Suprapubic skin (tissue), 4 donors: Measurements from ENCODE around the gene UGCG.

Source experiments
- POLR2A ChIP-seq, 2 donors: fragments of 450-650 bp; IDR thresholded peaks; one replicate each; pipeline ENCODE4 v1.6.1; 2017; ENCODE audit warnings: antibody characterized with exemption in 2 of 2, mild to moderate bottlenecking in 2 of 2, moderate library complexity in 2 of 2
- POLR2AphosphoS5 ChIP-seq, 3 donors: sonication (generic); formaldehyde crosslinking; IDR thresholded peaks; one replicate each; pipeline ENCODE4 v1.6.1; 2017; ENCODE audit warnings: antibody characterized with exemption in 3 of 3
- TF ChIP-seq, protein P1 (sequence below), 2 donors: fragments of 200-600 bp in 1 of 2; fragments of 450-650 bp in 1 of 2; sonication (generic) in 1 of 2; IDR thresholded peaks; one replicate each; pipeline ENCODE4 v1.5.1; 2016 to 2019; ENCODE audit warnings: antibody characterized with exemption in 2 of 2, mild to moderate bottlenecking in 1 of 2, moderate library complexity in 1 of 2

- TF ChIP-seq POLR2A (IDR thresholded peaks at IDR 0.05) (no peak), POLR2AphosphoS5 (IDR thresholded peaks at IDR 0.05) (no peak)
- TF ChIP-seq, protein P1, sequence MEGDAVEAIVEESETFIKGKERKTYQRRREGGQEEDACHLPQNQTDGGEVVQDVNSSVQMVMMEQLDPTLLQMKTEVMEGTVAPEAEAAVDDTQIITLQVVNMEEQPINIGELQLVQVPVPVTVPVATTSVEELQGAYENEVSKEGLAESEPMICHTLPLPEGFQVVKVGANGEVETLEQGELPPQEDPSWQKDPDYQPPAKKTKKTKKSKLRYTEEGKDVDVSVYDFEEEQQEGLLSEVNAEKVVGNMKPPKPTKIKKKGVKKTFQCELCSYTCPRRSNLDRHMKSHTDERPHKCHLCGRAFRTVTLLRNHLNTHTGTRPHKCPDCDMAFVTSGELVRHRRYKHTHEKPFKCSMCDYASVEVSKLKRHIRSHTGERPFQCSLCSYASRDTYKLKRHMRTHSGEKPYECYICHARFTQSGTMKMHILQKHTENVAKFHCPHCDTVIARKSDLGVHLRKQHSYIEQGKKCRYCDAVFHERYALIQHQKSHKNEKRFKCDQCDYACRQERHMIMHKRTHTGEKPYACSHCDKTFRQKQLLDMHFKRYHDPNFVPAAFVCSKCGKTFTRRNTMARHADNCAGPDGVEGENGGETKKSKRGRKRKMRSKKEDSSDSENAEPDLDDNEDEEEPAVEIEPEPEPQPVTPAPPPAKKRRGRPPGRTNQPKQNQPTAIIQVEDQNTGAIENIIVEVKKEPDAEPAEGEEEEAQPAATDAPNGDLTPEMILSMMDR (IDR thresholded peaks at IDR 0.05) = no peak
These were observed 74.2 kb downstream of the UGCG start for GRCh38 chr9:111970827-111971226.
